GM10266 (cell line): ENCODE measurements around the gene ACADM.
"Not testable (repeated sequence)": the region's sequence is repeated elsewhere in the genome, so short reads cannot be mapped to it uniquely, and the experiment has no call there.

ENCODE experiments used
- DNase-seq: peaks from one replicate; pipeline ENCODE4 v3.0.0; 2012; ENCODE audit errors: extremely low spot score
- TF ChIP-seq, protein P1 (sequence below): IDR thresholded peaks from 2 replicates; pipeline ENCODE4 v1.5.1; 2012; ENCODE audit warnings: mild to moderate bottlenecking, low read depth; ENCODE audit not compliant: control insufficient read depth, insufficient read depth; ENCODE audit errors: missing control alignments

ACADM gene

DNA sequence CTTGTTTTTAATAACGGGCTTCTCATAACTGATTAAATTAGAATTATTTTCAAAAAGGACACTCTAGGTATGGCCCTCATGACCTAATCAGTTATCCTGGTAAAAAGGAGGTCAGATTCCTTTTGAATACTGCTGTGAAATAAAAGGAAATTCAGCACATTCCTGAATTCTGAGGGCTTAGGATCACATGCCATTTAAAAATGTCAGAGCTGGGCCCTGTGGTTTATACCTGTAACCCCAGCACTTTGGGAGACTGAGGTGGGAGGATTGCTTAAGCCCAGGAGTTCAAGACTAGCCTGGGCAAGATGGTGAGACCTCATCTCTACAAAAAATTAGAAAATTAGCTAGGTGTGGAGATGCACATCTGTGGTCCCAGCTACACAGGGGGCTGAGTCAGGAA, 43.5 kb downstream of the ACADM start:
- DNase-seq = no peak
- TF ChIP-seq, protein P1, sequence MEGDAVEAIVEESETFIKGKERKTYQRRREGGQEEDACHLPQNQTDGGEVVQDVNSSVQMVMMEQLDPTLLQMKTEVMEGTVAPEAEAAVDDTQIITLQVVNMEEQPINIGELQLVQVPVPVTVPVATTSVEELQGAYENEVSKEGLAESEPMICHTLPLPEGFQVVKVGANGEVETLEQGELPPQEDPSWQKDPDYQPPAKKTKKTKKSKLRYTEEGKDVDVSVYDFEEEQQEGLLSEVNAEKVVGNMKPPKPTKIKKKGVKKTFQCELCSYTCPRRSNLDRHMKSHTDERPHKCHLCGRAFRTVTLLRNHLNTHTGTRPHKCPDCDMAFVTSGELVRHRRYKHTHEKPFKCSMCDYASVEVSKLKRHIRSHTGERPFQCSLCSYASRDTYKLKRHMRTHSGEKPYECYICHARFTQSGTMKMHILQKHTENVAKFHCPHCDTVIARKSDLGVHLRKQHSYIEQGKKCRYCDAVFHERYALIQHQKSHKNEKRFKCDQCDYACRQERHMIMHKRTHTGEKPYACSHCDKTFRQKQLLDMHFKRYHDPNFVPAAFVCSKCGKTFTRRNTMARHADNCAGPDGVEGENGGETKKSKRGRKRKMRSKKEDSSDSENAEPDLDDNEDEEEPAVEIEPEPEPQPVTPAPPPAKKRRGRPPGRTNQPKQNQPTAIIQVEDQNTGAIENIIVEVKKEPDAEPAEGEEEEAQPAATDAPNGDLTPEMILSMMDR = no peak

DNA sequence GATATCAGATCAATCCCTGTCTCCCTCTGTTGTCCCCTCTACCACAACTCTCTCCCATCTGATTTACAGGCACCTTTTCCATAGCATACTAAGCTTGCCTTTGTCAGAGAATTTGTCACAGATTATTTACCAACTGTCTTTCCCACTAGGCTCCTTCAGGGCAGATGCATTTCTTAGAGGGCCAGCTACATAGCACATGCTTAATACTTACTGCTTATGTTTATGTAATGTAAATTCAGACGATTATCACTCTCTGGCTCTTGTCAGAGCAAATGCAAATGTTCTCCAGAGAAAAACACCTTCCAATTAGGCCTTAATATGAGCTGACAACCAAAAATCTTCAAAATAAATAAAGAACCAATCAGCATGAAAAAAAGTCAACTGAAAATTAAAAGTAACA, 46.3 kb downstream of the ACADM start:
- DNase-seq = no peak
- TF ChIP-seq, protein P1 = no peak

DNA sequence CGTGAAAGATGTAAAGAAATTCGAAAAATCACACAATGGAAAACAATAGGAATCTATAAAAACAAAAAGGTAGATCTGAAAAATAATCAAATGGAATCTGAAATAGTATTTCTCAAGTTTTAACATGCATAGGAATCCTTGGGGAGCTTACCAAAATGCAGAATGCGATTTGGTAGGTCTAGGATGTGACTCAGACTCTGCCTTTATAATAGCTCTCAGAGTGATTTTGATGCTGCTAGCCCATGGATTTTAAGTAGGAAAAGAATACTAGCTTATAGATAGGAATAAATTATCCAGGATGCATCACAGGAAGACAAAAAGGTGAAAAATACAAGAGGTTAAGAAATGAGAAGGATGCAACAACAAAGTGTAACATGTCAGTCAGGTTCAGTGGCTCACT, 47.5 kb downstream of the ACADM start:
- TF ChIP-seq, protein P1 = no peak
- no peak for DNase-seq

DNA sequence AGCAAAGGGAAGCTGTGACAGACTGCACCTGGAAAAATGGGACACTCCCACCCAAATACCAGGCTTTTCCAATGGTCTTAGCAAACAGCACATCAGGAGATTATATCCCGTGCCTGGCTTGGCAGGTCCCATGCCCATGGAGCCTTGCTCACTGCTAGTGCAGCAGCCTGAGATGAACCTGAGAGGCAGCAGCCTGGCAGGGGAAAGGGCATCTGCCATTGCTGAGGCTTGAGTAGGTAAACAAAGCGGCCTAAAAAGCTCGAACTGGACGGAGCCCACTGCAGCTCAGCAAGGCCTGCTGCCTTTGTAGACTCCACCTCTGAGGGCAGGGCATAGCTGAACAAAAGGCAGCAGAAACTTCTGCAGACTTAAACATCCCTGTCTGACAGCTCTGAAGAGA, 53.3 kb downstream of the ACADM start:
- DNase-seq = not testable (repeated sequence)

DNA sequence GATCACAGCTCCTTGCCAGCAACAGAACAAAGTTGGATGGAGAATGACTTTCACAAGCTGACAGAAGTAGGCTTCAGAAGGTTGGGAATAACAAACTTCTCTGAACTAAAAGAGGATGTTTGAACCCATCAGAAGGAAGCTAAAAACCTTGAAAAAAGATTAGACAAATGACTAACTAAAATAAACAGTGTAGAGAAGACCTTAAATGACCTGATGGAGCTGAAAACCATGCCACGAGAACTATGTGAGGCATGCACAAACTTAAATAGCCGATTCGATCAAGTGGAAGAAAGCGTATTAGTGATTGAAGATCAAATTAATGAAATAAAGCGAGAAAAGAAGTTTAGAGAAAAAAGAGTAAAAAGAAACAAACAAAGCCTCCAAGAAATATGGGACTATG, 54.2 kb downstream of the ACADM start:
- DNase-seq = not testable (repeated sequence)

DNA sequence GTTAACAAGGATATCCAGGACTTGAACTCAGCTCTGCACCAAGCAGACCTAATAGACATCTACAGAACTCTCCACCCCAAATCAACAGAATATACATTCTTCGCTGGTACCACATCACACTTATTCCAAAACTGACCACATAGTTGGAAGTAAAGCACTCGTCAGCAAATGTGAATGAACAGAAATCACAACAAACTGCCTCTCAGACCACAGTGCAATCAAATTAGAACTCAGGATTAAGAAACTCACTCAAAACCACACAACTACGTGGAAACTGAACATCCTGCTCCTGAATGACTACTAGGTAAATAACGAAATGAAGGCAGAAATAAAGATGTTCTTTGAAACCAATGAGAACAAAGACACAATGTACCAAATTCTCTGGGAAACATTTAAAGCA, 55.7 kb downstream of the ACADM start:
- not testable (repeated sequence) for DNase-seq

DNA sequence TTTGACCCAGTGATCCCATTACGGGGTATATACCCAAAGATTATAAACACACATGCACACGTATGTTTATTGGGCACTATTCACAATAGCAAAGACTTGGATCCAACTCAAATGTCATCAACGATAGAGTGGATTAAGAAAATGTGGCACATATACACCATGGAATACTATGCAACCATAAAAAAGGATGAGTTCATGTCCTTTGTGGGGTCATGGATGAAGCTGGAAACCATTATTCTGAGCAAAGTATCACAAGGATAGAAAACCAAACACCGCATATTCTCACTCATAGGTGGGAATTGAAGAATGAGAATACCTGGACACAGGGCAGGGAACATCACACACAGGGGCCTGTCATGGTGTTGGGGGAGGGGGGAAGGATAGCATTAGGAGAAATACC, 59.4 kb downstream of the ACADM start:
- not testable (repeated sequence) for DNase-seq

DNA sequence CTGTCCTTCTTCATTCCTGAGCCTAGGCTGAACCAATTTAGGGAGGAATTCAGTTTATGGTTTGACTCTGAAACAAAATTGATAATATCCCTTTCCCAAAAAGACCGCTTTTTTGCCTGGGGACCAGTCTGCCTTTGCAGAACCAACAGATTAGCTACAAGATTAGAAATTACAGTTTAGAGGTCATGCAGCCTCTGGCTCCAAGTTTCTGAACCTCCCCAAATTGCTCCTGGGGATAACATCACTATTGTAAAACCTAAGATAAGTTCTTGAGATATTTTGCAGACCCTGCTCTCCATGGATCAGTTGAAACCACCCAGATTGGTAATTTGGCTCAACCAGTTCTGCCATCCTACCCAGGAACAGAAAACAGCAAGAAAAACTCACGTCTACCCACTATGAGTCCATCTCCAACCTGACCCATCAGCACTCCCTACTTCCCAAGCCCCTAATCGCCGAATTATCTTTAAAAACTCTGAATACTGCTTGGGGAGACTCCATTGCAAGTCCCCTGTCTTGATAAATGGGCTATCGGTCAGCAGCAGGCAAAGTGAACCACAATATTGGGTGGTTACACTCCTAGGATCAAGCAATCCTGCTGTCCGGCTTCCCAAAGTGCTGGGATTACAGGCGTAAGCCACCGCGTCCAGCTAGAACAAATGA, 60.9 kb downstream of the ACADM start:
- TF ChIP-seq, protein P1 = no peak
- no peak for DNase-seq

DNA sequence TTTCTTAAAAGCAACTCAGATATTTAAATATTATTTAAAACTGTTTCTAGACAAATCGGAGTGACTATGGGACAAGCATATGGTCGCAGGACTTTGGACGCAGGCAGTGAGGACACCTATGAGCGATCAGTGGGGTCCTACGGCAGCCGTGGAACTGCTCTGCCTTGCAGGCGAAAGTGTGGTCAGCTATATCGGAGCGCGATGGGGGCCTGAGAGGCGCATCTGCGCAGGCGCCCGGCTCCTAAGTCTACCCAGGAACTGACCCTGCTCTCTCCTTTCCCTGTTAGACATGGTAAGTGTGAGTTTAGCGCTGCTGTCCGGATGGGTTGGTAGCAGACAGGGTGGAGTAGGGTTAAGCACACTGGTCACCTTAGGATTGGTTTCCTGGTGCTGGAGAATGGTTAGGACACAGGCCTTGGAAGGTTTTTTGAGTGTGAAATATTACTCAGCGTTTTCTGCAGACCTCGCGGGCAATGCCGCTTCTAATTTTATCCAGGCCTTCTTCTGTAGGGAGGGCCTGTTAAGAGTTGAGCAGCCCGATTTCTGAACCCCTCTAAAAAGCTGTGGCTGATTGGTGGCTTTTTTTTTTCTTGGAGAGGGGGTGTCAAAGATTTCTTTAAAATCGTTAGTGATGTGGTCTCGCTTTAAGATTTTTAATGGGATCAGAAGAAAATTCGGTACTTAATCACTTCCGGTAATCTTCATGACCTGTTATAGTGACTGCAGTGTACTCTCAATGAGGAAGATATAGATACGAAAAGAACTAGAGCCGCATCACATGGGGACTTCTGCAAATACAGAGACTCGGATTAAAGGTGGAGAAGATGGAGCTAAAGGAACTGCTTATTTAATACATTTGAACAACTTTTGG, 61.7 kb downstream of the ACADM start, which contains the start of gene RABGGTB:
TSS of gene RABGGTB (plus strand) at position 274 of the 871 bp plus-strand sequence. CDS start at position 290, 16 bp downstream.
- peak; percentile 86 for DNase-seq
- TF ChIP-seq, protein P1 = no peak
